Coronary artery (tissue), 2 donors: ENCODE results near the gene PCYT2.

ENCODE experiments used
- DNase-seq: peaks from one replicate; pipeline ENCODE4 v3.0.0-alpha.2; 2017; ENCODE audit warnings: low spot score
- H3K27ac ChIP-seq, 2 donors: fragments of 200-600 bp; sonication (generic); one replicate each; pipeline ENCODE4 v1.5.1; 2016 to 2019
- H3K4me3 ChIP-seq: fragments of 200-600 bp; sonication (generic); 2 replicates; pipeline ENCODE4 v1.5.1; 2016; ENCODE audit warnings: mild to moderate bottlenecking, moderate library complexity
- TF ChIP-seq, protein P1 (sequence below): fragments of 200-600 bp; sonication (generic); IDR thresholded peaks from one replicate; pipeline ENCODE4 v1.5.1; 2019; ENCODE audit warnings: antibody characterized with exemption

Gene PCYT2

DNA sequence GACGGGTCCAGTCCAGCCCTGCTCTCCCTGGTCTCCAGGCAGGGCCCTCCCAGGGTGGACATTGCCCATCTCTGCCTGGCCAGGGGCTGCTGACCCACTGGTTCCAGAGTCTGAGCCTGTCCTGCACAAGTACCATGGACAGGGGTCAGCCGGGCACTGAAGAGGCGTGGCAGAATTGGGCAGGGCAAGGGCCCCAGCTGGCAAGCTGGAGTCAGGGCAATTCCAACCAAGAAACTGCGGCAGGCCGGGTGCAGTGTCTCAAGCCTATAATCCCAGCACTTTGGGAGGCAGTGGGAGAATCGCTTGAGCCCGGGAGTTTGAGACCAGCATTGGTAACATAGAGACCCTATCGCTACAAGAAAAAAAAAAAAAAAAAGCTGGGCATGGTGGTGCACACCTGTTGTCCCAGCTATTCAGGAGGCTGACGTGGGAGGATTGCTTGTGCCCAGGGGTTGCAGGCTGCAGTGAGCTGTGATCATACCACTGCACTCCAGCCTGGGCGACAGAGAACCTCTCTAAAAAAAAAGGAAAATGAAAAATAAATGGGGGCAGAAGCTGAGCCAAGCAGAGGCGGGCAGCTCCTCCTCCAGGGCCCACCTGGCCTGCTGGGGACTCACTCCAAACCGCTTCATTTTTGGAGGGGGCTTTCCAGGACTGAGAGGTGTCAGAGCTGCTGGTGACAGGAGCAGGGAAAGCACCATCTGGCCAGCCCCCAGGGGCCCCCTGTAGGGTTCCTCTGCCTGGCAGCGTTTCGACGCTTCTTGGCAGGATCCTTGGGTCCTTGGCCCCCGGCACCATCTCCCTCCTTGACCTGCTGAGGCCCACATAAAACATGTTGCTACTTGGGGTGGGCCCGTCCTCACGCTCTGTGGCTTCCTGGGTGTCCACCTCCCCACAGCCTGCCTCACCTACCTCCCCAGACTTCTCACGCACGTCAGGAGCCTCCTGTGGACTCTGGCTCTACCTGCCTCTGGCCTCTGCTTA is 19.2 kb upstream of the PCYT2 start:
- H3K4me3 ChIP-seq: no peak overlapping the region
- TF ChIP-seq, protein P1, sequence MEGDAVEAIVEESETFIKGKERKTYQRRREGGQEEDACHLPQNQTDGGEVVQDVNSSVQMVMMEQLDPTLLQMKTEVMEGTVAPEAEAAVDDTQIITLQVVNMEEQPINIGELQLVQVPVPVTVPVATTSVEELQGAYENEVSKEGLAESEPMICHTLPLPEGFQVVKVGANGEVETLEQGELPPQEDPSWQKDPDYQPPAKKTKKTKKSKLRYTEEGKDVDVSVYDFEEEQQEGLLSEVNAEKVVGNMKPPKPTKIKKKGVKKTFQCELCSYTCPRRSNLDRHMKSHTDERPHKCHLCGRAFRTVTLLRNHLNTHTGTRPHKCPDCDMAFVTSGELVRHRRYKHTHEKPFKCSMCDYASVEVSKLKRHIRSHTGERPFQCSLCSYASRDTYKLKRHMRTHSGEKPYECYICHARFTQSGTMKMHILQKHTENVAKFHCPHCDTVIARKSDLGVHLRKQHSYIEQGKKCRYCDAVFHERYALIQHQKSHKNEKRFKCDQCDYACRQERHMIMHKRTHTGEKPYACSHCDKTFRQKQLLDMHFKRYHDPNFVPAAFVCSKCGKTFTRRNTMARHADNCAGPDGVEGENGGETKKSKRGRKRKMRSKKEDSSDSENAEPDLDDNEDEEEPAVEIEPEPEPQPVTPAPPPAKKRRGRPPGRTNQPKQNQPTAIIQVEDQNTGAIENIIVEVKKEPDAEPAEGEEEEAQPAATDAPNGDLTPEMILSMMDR: no peak
- DNase-seq: no peak
- H3K27ac ChIP-seq: no peak overlapping the region

DNA sequence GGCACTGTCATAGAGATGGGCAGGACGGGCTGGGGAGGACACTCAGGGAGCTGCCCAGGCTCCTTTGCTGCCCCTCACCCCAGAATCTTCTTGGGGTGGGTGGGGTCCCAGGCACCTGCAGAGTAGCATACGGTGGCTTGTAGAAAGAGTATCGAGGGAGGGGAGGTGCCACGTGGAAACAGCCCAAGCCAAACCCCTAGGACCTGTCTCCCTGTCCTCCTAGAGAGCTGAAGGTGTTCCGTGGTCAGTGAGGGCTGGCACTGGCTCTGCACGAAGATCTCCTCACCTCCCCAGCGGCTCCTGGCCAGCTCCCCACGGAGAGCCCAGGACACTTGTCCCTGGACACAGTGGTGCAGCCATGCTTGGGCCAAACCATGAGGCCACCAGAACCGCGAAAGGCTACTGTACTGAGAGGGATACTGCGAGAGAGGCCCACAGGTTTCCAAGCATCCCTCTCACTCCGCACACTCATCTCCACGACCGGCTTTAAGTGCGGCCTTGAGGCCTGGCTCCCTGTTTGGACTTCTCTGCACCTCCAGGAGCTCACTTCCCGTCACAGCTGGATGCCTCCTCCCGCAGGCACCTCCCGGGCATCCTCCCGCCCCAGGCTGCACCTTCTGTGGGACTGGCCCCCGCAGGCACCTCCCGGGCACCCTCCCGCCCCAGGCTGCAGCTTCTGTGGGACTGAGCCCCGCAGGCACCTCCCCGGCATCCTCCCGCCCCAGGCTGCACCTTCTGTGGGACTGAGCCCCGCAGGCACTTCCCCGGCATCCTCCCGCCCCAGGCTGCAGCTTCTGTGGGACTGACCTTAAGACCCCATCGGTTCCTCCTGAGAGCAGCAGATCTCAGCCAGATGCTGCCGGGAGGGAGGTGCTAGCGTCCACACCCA is 18.3 kb upstream of the PCYT2 start:
- no peak overlapping the region for H3K4me3 ChIP-seq
- no peak for DNase-seq
- TF ChIP-seq, protein P1: no peak
- H3K27ac ChIP-seq: no peak overlapping the region

DNA sequence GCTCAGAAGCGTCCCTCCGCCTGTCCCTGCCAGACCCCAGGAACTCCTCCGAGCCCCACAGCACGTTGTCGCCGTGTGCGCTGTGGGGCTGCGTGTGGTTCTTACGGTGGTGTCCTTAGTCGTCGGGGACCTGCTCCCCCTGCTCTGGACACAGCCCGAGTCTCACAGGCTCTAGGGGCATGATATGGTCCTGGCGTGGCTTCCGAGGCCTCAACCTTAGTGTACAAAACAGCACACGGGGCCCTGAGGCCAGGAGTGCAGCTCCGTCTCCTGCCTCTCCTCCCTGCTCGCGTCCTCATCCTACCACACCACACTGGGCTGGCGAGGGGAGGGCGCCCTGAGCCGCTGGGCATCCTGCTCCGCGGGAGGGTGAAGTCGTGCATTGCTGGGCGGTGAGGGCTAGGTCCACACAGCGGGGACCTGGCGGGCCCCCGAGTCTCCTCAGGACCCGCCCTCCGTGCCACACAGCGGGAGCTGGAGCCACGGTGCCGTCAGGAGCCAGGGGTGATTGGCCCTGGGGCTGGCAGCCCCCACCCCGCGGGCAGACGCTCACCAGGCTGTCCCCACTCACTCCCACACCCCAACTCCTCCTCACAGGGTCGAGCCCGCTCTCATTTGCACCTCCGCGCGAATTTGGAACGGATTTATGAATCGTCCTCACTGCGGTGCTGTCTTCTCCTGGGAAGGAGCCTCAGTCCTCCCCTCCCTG is 17.5 kb upstream of the PCYT2 start:
- no peak for DNase-seq
- Histone ChIP-seq H3K27ac (peak overlapping the region in 1 of 2 donors; percentile 98), H3K4me3 (peak overlapping the region; percentile 100)
- TF ChIP-seq, protein P1: no peak

DNA sequence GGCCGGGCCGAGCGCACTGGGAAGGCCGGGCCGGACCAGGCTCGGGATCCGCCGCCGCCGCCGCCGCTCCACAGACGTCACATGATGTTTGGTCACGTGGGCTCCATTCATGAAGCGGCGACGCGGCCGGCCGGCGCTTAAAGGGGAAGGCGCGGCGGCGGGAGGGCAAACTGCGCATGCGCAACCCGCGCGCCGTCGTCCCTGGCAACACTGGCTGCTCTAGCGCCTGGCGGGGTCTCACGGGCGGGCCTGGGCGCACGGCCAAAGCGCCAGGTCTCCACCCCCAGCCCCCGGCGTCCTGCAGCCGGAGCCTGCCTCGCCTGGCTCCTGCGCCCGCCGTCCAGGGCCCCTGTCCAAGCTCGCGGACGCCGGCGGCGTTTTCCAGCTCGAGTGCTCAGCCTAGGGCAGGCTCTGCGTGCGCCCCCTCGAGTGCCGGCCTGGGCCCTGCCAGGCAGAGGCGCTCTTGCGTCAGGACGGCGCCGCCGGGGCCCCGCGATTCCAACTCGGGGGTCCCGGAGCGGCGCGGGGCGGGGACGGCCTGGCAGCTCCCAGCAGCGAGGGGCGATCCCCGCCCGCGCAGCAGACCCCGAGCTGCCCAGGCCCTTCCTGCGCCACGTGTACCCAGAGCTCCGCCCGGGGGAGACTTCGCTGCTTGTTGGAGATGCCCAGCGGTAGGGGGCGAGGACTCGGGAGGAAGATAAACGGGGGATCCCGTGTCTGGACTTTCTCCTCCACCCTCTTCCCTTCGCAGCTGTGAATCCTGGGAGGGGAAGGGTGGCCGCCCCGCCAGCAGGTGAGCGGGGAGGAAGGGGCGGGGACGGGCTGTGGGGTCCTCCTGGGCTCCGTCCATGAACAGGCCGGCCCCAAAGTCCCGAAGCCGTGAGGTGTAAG is 16.7 kb upstream of the PCYT2 start, which contains the start of gene MAFG:
Gene MAFG, minus strand, starts transcription at position 83 of the 891 bp plus-strand sequence. CDS start 4,550 bp downstream, outside the sequence.
- H3K27ac ChIP-seq: peak within 1 kb of the TSS; percentile 87 to 98
- TF ChIP-seq, protein P1: no peak
- peak within 1 kb of the TSS; percentile 100 for H3K4me3 ChIP-seq
- peak; percentile 93 for DNase-seq

DNA sequence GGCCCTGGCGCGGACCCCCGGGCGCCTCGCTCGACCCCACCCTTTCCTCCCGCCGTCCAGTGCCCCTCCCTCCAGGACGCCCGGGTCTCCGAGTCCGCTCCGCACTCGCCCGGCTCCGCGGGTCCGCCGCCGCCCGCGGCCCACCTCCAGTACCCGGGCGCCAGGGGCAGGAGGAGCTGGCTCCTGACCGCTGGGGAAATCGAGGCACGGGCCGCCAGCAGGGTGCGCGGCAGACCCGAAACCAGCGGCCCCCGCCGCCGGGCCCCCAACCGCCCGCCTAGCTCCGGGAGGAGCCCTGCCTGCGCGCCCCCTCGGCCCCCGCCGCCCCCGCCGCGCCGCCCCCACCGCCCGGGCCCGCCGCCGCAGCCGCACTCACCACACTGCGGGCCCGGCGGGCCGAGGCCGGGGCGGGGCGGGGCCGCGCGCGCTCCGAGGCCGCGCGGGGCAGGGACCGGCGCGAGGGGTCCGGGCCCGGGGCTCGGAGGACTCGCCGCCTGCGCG is 16.0 kb upstream of the PCYT2 start:
- Histone ChIP-seq H3K27ac (peak overlapping the region; percentile 87 to 98), H3K4me3 (peak overlapping the region; percentile 100)
- TF ChIP-seq, protein P1: no peak
- no peak for DNase-seq
